GM21360 (cell line): ENCODE measurements around the gene FGD5.

Source experiments
- ATAC-seq: cut with Tn5 transposase; IDR thresholded peaks from one replicate; pipeline ENCODE4 v1.9.1; 2021; ENCODE audit warnings: mild to moderate bottlenecking, moderate library complexity; ENCODE audit not compliant: unreplicated experiment

The FGD5 gene, protein sequence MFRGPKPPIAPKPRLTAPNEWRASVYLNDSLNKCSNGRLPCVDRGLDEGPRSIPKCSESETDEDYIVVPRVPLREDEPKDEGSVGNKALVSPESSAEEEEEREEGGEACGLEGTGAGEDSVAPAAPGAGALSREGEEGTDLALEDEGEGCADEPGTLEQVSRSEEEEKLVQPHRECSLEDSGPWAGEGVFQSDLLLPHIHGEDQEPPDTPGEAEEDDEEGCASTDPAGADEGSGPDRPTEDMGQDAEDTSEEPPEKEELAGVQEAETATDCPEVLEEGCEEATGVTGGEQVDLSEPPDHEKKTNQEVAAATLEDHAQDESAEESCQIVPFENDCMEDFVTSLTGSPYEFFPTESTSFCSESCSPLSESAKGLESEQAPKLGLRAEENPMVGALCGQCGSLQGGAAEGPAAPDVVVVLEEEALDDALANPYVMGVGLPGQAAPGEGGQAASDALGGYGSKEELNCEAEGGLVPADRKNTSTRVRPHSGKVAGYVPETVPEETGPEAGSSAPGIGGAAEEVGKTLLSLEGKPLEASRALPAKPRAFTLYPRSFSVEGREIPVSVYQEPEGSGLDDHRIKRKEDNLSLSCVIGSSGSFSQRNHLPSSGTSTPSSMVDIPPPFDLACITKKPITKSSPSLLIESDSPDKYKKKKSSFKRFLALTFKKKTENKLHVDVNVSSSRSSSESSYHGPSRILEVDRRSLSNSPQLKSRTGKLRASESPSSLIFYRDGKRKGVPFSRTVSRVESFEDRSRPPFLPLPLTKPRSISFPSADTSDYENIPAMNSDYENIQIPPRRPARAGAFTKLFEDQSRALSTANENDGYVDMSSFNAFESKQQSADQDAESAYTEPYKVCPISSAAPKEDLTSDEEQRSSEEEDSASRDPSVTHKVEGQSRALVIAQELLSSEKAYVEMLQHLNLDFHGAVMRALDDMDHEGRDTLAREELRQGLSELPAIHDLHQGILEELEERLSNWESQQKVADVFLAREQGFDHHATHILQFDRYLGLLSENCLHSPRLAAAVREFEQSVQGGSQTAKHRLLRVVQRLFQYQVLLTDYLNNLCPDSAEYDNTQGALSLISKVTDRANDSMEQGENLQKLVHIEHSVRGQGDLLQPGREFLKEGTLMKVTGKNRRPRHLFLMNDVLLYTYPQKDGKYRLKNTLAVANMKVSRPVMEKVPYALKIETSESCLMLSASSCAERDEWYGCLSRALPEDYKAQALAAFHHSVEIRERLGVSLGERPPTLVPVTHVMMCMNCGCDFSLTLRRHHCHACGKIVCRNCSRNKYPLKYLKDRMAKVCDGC (N-terminal part only)

DNA sequence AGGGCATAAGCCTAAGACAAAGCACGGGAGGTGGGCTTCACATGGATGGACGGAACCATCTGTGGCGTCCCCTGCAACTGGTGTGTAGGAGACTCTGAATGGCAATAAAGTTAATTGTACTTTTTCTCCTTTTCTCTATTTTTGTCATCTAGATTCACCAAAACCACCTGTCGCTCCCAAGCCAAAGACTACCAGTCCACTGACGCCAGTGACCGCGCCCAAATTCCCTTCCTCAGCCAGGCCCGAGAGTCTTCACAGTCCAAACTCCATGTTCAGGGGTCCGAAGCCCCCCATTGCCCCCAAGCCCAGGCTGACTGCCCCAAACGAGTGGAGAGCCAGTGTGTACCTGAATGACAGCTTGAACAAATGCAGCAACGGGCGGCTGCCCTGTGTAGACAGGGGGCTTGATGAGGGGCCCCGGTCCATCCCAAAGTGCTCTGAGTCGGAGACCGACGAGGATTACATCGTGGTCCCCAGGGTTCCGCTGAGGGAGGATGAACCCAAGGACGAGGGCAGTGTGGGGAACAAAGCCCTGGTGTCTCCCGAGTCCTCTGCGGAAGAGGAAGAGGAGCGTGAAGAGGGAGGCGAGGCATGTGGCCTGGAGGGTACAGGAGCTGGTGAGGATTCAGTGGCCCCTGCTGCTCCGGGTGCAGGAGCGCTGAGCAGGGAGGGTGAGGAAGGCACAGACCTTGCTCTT, at the start of gene FGD5:
Gene FGD5, plus strand, starts transcription at position 159 of the 697 bp plus-strand sequence. Its CDS starts 110 bp downstream, at position 269.
- no peak for ATAC-seq

DNA sequence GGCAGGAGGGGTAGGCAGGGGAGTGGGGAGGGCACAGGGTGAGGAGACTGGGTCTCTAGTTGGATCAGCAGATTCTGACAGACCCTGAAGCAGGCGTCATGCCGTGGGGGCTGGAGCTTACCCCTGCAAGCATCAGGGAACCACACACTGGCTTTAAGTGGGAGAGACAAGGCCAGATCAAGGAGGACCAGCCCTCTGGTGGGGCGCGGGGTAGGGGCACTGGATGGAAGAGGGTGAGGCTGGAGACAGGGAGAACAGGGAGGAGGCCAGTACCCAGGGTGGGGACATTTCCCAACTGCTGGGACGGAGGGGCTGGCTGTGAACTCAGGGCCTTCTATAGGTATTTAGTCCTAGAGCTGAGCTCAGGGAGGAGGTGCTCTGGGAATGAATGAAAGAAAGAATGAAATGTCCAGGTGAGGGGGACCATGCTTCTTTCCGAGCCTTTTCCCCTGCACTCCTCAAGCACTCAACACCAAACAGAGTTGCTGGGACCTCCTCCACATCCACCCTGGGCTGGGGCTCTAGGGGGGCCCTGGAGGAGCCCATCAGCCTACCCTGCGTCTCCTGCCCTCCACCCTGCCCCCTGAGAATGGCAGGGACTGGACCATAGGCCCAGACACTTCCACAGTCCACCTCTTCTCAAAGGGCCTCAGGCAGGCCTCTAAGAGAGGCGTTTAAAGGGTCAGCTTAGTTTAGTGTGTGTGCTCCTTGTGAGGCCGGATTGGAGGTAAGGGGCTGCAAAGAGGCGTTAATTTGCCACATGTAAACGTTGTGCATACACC, 49.0 kb upstream of the FGD5 start:
- no peak for ATAC-seq

DNA sequence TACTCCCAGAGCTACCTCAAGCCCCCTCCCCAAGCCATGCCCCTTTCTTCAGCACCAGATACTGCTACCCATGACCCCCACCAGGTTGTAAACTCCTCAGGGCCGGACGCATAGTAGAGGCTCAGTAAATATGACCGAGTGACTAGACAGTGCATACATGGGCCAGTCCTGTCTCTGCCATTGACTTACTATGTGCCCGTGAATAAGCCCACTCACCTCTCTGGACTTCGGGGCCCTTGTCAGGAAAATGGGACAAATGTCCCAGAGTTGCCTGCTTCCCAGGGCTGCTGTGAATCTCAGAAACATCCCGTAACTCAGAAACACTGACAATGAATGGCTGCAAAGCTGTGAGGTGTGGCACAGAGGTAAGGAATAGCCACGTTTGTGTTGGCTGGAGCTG, 48.2 kb upstream of the FGD5 start:
- ATAC-seq = no peak

DNA sequence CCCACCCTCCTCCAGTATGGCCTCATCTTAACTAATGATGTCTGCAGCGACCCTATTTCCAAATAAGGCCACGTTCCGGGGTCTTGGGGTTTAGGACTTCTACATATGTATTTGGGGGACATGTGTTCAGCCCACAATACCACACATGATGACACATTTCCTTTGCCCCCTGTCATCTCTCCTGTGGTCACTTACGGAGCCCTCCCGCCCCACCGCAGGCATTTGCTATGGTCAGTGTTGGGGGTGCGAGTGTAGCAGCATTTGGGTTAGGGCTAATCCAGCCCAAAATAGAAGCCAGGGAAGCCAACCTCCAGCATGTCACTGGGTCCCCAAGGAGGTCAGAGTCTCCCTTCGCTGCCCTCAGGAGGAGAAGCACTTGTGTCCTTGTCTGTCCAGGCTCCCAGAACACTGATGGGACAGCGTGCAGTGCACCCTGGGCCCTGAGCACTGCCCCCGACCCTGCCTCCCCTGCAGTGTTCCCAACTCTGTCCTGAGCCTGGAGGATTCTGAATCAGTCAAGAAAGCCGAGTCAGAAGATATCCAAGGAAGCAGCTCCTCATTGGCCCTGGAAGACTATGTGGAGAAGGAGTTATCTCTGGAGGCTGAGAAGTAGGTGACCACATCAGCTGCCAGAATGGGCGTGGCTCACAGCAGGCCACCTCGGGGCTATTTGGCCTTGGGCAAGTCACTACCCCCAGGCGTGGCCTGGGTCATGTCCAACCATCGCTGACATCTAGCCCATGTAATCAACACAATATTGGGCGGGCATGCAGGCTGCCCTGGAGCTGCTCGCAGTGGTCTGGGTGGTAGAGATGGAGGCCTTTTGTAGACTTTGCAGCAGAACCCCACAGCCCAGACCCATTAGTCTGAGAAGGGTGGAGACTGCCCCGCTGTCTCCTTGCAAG, 46.9 kb upstream of the FGD5 start:
- no peak for ATAC-seq

DNA sequence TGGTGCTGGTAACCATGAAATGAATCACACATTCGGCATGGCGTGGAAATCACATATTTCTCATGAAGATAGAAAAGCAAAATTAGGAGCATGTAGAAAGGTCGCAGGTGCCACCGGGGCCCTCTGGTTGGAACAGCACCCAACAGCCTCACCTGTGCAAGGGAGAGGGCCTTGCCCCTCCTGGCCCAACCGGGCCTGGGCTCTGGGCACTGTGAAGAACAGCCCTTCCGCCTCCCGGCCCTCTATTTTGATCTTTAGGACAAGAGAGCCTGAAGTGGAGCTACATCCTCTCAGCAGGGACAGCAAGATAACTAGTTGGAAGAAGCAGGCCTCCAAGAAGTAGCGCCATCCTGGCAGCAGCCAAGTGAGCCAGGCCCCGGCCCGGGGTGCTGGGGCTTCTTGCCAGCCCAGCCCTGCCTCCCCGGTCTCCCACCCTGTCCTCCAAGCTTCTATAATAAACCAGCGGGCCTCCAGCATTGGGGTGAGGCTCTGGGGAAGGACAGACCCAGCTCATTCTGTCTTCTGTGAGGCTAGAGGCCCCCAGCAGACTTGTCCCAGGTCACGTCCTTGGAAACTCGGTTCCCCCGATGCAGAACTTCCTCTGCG, 46.1 kb upstream of the FGD5 start:
- ATAC-seq = no peak

DNA sequence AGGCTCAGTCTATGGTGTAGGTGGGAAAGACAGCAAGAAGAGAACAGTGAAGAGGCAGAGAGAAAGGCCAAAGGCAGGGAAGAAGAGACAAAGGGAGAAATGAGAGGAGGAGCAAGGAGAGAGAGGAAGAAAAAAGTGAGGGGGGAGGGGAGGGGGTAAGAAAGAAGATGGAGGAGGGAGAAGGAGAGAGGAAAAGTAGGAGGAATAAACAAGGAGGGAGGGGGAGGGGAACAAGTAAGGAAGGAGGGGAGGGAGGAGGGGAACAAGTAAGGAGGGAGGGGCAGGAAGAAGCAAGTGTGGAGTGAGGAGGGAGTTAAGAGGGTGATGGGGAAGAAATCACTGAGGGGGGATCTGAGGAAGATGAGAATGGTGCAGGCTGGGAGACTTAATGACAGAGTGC, 45.5 kb upstream of the FGD5 start:
- no peak for ATAC-seq

DNA sequence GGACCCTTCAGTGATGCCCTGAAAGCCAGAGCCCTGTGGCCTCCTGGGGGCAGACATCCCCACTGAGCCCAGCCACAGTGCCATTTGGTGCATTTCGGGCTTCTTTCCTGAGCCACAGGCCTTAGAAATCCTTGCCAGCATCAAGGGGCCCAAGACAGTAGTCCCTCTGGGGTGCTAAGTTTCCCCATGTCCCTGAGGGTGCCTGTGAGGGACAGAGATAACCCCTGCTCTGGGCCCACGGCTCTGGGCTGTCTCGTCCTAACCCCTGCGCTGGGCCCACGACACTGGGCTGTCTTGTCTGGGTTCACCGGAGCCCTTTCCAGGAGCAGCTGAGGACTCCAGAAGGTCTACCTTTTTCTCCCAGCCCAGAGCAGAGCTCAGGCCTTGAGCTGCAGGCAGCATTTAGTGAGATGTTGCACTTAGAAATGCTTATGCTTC, 45.1 kb upstream of the FGD5 start:
- ATAC-seq = no peak

DNA sequence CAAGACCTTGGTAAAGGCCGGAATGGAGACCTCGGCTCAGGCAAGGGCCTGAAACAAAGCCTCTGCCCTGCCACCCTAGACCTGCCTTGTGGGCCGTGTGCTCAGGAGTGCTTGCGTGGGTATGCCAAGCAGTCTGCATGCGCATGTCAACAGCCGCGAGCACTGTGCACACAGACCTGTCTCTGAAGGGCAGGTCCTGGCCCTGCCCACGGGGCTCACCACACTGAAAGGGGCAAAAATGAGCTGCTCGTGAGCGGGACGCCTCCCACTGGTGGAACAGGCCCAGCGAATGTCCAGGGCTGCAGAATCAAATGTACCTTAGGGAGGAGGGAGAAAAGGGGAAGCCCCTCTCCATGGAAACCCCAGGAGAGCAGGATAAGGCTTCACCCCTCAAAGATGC, 44.3 kb upstream of the FGD5 start:
- no peak for ATAC-seq

DNA sequence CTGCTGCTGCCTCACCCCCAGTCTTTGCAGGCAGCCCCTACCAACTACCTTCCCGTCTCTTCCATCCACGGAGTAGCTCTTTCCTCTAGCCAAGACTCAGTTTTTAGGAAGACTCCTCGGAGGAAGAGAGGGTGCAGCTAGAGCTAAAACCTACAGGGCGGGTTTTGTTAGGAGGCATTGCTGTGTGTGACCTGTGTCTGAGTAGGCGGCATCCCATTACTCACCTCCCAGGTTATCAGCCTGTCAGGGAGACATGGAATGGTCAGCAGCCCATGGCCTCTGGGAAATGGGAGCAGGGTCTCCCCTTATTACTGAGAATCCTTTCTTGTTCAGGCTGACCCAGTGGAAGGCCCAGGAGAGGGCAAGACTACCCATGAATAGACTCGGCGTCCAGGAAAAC, 43.8 kb upstream of the FGD5 start:
- no peak for ATAC-seq

DNA sequence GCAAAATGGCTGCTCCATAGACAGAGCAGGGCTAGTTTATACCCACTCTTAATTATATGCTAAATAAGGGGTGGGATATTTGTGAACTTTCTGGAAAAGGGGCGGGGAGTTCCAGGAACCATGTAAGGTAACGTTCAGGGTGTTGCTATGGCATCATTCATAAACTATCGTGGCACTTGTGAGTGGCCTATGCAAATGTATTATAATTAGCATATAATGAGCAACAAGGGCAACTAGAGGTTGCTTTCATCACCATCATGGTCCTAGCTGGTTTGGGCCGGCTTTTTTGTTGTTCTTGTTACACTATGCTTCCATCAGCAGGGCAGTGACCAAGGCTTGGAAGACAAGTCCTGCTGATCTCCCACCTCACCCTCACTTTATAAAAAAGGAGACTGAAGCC, 43.2 kb upstream of the FGD5 start:
- no peak for ATAC-seq

DNA sequence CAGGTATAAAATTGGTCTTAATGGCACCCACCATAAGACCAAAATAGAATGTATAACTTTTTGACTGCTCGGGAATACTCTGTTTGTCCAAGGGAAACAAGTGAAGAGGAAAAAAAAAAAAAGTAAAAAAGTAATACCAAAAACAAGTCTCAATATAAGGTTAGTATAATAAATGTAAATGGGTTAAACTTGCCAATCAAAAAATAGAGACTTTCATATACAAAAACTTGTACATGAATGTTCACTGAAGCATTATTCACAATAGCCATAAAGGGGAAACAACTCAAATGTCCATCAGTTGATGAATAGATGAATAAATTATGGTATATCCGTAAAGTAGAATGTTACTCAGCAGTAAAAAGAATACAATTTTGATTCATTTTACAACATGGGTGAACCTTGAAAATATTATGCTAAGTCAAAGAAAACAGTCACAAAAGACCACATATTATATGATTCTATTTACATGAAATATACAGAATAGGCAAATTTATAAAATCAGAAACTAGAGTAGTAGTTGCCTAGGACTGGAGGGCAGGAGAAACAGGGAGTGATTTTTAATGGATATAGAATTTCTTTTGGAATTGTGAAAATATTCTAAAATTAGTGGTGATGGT, 39.6 kb upstream of the FGD5 start:
- no peak for ATAC-seq

DNA sequence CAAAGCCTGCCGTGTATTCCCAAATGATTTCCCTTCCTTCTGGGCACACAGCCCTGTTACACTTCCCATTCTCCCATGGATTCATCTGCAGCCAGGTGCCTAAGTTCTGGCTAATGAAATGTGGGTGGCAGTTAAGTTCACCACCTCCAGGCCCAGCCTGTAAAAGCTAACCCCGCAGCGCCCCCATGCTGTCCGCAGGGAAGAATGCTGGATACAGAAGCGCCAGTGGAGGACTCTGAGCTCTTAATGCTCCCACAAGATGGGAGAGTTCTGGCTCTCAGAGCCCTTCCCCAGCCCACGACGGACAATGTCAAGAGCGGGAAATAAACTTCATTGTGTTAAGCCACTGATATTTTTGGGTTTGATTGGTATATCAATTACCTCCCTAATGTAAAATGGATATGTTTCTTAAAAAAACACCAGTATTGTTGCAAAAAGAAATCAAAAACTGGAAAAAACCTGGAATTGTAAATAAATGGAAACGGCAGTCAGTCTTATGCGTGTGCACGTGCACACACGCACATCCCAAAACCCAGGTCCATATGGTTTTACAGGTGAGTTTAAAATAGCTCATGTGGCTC, 37.7 kb upstream of the FGD5 start:
- peak; percentile 84 for ATAC-seq

DNA sequence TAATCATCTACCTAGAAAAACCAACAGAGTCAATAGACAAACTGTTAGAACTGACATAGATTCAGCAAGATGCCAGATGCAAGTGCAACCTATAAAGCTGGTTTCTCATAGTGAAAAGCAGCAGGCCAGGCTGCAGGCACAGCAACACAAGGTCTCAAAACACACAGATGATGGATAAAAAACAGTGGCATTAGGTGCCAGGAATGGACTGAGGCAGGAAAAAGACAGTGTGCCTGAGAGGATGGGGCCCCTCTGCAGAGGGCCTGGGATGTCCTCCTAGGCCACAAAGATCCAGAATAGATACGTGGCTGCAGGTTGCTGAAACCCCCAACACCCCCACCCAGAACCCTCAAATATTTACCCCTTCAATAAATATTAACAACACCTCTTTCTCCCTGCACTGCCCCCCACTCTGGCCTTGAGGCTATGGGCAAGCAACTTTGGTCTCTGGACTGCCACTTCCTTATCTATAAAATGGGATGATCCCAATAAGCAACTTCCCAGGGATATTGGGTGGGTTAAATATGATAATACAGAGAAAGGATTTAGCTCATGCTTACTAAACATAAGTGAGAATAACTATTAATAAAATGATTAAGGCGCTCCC, 35.2 kb upstream of the FGD5 start:
- no peak for ATAC-seq

DNA sequence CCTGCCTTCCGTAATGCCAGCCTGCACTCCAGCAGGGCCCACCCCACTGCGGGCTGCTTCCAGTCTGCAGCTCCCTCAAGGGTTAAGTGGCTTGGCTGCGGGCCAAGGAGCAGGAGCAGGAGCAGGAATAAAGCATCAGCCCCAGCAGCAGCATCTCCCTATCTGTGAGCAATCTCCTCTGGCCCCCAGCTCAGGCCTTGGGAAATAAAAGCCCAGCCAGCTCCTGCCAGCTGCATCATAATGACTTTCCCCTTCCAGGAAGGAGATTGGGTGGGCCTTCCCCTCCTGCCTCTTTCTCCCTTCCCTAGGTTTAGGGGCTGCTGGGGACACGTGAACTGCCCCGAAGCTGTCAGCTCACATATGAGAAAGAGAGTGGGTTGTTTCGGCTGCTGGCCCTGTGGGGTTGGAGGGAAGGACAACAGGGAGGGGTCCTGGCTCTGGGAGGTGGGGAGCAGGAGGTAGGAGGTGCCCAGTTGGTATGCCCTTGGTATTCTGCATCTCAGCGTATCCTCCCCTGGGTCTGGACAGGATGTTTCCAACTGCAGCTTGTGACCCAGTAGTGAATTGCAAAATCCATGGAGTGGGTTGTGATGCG, 34.6 kb upstream of the FGD5 start:
- ATAC-seq = no peak

DNA sequence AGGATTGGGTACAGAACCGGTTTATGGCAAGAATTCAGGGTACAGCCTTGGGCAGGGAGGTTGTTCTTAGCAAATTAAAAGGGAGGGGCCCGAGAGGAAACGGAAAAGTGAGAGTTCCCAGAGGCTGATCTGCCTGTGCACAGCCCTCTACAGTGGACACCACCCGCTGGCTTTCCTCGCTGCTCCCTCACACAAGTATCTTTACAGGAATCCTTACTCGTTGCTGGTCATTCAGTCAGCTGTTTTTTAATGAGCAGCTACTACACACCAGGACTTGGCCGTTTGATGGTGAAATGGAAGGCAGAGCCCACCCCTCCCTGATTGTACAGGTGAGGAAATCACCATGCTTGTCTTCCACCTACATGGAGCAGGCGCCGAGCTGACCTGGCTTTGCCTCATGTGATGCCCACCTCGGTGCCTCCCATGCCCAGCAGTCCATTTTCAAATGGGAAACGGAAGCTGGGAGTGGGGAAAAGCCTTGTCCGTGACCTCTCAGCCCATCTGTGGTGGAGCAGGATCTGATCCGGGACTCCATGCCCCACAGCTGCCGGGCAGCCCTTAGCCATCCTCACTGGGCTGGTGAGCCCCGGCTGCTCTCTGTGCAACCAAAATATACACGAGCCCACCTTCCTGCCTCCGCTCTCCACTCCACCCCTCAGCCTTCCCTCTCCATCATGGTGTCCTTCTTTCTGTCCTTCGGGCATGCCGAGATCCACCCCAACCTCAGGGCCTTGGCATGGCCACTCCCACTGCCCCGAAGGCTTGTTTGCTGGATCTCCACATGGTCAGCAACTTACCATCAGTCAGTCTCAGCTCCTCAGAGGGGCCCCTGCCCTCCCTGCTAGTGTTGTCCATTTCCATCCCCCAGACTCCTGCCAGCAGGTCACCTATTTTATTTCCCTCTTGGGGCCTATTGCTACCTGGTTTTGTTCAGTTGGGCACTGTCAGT, 33.3 kb upstream of the FGD5 start:
- no peak for ATAC-seq

DNA sequence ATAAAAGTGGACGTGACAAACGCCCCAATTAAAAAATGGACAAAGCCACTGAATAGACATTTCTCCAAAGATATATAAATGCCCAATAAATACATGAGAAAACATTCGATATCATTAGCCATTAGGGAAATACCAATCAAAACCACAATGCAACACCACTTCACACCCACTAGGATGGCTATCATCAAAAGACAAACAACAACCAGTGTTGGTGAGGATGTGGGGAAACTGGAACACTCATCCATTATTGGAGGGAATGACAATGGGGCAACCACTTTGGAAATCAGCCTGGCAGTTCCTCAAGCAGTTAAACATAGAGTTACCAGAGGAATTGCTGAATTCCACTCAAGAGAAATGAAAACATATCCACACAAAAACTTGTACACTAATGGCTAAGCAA, 32.4 kb upstream of the FGD5 start:
- ATAC-seq = no peak
